Measurements from ENCODE around the gene GOPC.

DNA sequence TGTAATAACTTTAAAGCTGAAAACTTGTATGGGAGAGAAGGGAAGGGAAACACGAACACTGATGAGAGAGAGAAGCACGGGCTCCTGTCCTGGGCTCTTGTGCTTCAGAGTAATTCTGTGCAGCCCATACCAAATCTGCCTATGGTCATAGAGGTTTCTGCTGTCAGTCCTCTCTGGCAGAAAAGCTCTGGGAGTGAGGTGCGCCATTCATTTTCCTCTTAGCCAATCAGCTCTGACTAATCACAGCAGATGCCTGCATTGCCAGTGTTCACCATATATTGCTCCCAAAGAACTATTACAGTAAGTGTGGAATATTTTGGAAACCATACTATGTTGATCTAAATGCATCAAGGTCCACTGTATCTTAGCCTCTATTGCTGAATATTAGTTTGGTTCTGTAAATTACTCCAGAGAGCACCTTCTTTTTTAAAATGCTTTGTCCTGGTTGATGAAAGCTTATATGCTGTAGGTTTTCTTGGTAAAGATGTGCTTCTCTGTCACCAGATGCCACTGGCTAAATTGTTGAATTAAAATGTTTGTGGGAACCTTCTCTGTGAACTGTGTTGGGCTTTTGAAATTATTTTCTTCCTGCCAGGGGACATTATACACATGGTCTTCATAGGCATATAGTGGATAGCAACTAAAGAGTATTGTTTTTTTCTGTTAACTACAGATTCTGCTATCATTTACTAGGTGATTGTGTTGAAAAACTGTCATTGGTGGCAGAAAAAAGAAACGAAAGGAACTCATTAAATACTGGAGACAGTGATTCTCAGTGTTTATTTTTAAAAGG, 81.5 kb downstream of the GOPC start:
- TF ChIP-seq EZH2 (IDR thresholded peaks at IDR 0.05; ENCODE audit: low read depth, unreplicated experiment) (no peak), POLR2AphosphoS5 (IDR thresholded peaks at IDR 0.05; ENCODE audit: low read depth) (no peak), EZH2phosphoT487 (IDR thresholded peaks at IDR 0.05; ENCODE audit: unreplicated experiment) (no peak), JUNB (IDR thresholded peaks at IDR 0.05; ENCODE audit: unreplicated experiment) (no peak), CREB1 (CRISPR knock-in tag; IDR thresholded peaks at IDR 0.05; ENCODE audit: low read depth) (no peak), ZNF331 (CRISPR knock-in tag; IDR thresholded peaks at IDR 0.05; ENCODE audit: low read depth) (no peak), NANOG (IDR thresholded peaks at IDR 0.05; ENCODE audit: borderline replicate concordance) (no peak), ETS1 (IDR thresholded peaks at IDR 0.05) (no peak), ZNF114 (CRISPR knock-in tag; IDR thresholded peaks at IDR 0.05) (no peak), STAT1 (IDR thresholded peaks at IDR 0.05; ENCODE audit: unreplicated experiment) (no peak)
- TF ChIP-seq, protein P1, sequence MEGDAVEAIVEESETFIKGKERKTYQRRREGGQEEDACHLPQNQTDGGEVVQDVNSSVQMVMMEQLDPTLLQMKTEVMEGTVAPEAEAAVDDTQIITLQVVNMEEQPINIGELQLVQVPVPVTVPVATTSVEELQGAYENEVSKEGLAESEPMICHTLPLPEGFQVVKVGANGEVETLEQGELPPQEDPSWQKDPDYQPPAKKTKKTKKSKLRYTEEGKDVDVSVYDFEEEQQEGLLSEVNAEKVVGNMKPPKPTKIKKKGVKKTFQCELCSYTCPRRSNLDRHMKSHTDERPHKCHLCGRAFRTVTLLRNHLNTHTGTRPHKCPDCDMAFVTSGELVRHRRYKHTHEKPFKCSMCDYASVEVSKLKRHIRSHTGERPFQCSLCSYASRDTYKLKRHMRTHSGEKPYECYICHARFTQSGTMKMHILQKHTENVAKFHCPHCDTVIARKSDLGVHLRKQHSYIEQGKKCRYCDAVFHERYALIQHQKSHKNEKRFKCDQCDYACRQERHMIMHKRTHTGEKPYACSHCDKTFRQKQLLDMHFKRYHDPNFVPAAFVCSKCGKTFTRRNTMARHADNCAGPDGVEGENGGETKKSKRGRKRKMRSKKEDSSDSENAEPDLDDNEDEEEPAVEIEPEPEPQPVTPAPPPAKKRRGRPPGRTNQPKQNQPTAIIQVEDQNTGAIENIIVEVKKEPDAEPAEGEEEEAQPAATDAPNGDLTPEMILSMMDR (conservative IDR thresholded peaks at IDR 0.05; ENCODE audit: low read depth in 2 of 2), result no peak
- TF ChIP-seq, protein P2, sequence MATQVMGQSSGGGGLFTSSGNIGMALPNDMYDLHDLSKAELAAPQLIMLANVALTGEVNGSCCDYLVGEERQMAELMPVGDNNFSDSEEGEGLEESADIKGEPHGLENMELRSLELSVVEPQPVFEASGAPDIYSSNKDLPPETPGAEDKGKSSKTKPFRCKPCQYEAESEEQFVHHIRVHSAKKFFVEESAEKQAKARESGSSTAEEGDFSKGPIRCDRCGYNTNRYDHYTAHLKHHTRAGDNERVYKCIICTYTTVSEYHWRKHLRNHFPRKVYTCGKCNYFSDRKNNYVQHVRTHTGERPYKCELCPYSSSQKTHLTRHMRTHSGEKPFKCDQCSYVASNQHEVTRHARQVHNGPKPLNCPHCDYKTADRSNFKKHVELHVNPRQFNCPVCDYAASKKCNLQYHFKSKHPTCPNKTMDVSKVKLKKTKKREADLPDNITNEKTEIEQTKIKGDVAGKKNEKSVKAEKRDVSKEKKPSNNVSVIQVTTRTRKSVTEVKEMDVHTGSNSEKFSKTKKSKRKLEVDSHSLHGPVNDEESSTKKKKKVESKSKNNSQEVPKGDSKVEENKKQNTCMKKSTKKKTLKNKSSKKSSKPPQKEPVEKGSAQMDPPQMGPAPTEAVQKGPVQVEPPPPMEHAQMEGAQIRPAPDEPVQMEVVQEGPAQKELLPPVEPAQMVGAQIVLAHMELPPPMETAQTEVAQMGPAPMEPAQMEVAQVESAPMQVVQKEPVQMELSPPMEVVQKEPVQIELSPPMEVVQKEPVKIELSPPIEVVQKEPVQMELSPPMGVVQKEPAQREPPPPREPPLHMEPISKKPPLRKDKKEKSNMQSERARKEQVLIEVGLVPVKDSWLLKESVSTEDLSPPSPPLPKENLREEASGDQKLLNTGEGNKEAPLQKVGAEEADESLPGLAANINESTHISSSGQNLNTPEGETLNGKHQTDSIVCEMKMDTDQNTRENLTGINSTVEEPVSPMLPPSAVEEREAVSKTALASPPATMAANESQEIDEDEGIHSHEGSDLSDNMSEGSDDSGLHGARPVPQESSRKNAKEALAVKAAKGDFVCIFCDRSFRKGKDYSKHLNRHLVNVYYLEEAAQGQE (IDR thresholded peaks at IDR 0.05; ENCODE audit: unreplicated experiment), result no peak
